Osteoblast (primary cell): ENCODE results near the gene CEACAM18. TPM values are rescaled to one million over a fixed set of nuclear protein-coding genes. Genes with fewer than 3 reads are reported as not detected.

Experiments
- DNase-seq: peaks from one replicate; pipeline ENCODE4 v3.0.0; 2011; ENCODE audit warnings: low spot score, mixed read lengths; ENCODE audit not compliant: insufficient read length; ENCODE audit errors: missing footprints
- H2AFZ ChIP-seq: 2 replicates; pipeline ENCODE4 v1.6.0; 2011; ENCODE audit warnings: mild to moderate bottlenecking, low read length
- H3K27ac ChIP-seq: 2 replicates; pipeline ENCODE4 v1.5.1; 2011; ENCODE audit warnings: mild to moderate bottlenecking, low read depth, low read length, moderate library complexity
- H3K27me3 ChIP-seq: 2 replicates; pipeline ENCODE4 v1.6.0; 2012; ENCODE audit warnings: mild to moderate bottlenecking, control low read depth, inconsistent platforms, low read length, moderate library complexity; ENCODE audit not compliant: insufficient read depth
- H3K36me3 ChIP-seq: 2 replicates; pipeline ENCODE4 v1.5.1; 2011; ENCODE audit warnings: mild to moderate bottlenecking, low read length, control low read depth, moderate library complexity; ENCODE audit not compliant: insufficient read depth
- H3K4me1 ChIP-seq: 2 replicates; pipeline ENCODE4 v1.5.1; 2011; ENCODE audit warnings: mild to moderate bottlenecking, low read length, control low read depth, moderate library complexity; ENCODE audit not compliant: insufficient read depth
- H3K4me2 ChIP-seq: 2 replicates; pipeline ENCODE4 v1.6.0; 2011; ENCODE audit warnings: mild to moderate bottlenecking, low read length; ENCODE audit not compliant: insufficient read depth
- H3K4me3 ChIP-seq: fragments of 200-600 bp; sonication (generic); 3 replicates; pipeline ENCODE4 v1.5.1; 2012; ENCODE audit warnings: mild to moderate bottlenecking, low read length, inconsistent platforms; ENCODE audit not compliant: insufficient read depth
- H3K79me2 ChIP-seq: 2 replicates; pipeline ENCODE4 v1.6.0; 2012; ENCODE audit warnings: mild to moderate bottlenecking, low read length, control low read depth, inconsistent platforms; ENCODE audit not compliant: insufficient read depth
- H3K9me3 ChIP-seq: 2 replicates; pipeline ENCODE4 v1.5.1; 2011; ENCODE audit warnings: low read depth, low read length, control low read depth
- H4K20me1 ChIP-seq: 2 replicates; pipeline ENCODE4 v1.6.0; 2012; ENCODE audit warnings: mild to moderate bottlenecking, low read length, control low read depth; ENCODE audit not compliant: insufficient read depth
- CTCF ChIP-seq: IDR thresholded peaks from 2 replicates; pipeline ENCODE4 v1.5.1; 2011; ENCODE audit warnings: mild to moderate bottlenecking, low read depth, low read length, moderate library complexity; ENCODE audit errors: extremely low read depth
- total RNA-seq: library from RNA; depleted of rRNA; stranded (reverse); fragments of >200 nt; gene quantifications from 2 replicates; pipeline ENCODE4 v1.2.3, GENCODE V29; 2012

Gene CEACAM18
- total RNA-seq, 1 donor: not detected

GRCh38 chr19:51503286-51503817, 25.0 kb downstream of the CEACAM18 start:
- Histone ChIP-seq H3K9me3 (no peaks in the 10 kb centered on the region), H4K20me1 (no peaks in the 10 kb centered on the region), H3K36me3 (no peaks in the 10 kb centered on the region), H3K4me3 (no peak overlapping the region), H3K27ac (no peak overlapping the region), H3K27me3 (no peaks in the 10 kb centered on the region), H3K79me2 (no peaks in the 10 kb centered on the region), H3K4me1 (no peaks in the 10 kb centered on the region), H2AFZ (no peak overlapping the region), H3K4me2 (no peak overlapping the region)
- DNase-seq: peak; percentile 34
- TF ChIP-seq CTCF: no peak

- Histone ChIP-seq H3K9me3 (no peaks in the 10 kb centered on the region), H3K27me3 (no peaks in the 10 kb centered on the region), H2AFZ (no peak overlapping the region), H3K27ac (no peak overlapping the region), H3K4me2 (no peak overlapping the region), H3K4me1 (no peaks in the 10 kb centered on the region), H3K79me2 (no peaks in the 10 kb centered on the region), H4K20me1 (no peaks in the 10 kb centered on the region), H3K4me3 (no peak overlapping the region), H3K36me3 (no peaks in the 10 kb centered on the region)
- no peak for TF ChIP-seq CTCF
- no peak for DNase-seq
Observed at GRCh38 chr19:51503896-51504295, 25.6 kb downstream of the CEACAM18 start.

GRCh38 chr19:51505904-51506303, 27.6 kb downstream of the CEACAM18 start:
- no peak overlapping the region for H3K4me3 ChIP-seq
- H3K4me2 ChIP-seq: no peak overlapping the region
- H3K79me2 ChIP-seq: no peaks in the 10 kb centered on the region
- no peak overlapping the region for H2AFZ ChIP-seq
- DNase-seq: peak; percentile 43
- TF ChIP-seq CTCF: no peak
- peaks cover 3% of the 10 kb centered on the region for H3K27me3 ChIP-seq
- H3K4me1 ChIP-seq: no peaks in the 10 kb centered on the region
- no peaks in the 10 kb centered on the region for H4K20me1 ChIP-seq
- no peaks in the 10 kb centered on the region for H3K9me3 ChIP-seq
- H3K36me3 ChIP-seq: no peaks in the 10 kb centered on the region
- H3K27ac ChIP-seq: no peak overlapping the region

GRCh38 chr19:51507192-51507591, 28.9 kb downstream of the CEACAM18 start:
- H3K4me2 ChIP-seq: no peak overlapping the region
- TF ChIP-seq CTCF: no peak

More at GRCh38 chr19:51507192-51507591, 28.9 kb downstream of the CEACAM18 start:
- no peak for DNase-seq
- H4K20me1 ChIP-seq: no peaks in the 10 kb centered on the region
- no peaks in the 10 kb centered on the region for H3K36me3 ChIP-seq
- no peak overlapping the region for H3K4me3 ChIP-seq
- H3K9me3 ChIP-seq: no peaks in the 10 kb centered on the region
- no peak overlapping the region for H3K27ac ChIP-seq
- H3K79me2 ChIP-seq: no peaks in the 10 kb centered on the region
- no peak overlapping the region for H2AFZ ChIP-seq
- H3K4me1 ChIP-seq: no peaks in the 10 kb centered on the region
- H3K27me3 ChIP-seq: peaks cover 3% of the 10 kb centered on the region
